ENCODE measurements around the gene FUT8. TPM values are rescaled to one million over a fixed set of nuclear protein-coding genes. Genes with fewer than 3 reads are reported as not detected.

Gene FUT8
- total and polyA plus RNA-seq, 9 donors = 18.1 to 51.1 (median 27.4) TPM

DNA sequence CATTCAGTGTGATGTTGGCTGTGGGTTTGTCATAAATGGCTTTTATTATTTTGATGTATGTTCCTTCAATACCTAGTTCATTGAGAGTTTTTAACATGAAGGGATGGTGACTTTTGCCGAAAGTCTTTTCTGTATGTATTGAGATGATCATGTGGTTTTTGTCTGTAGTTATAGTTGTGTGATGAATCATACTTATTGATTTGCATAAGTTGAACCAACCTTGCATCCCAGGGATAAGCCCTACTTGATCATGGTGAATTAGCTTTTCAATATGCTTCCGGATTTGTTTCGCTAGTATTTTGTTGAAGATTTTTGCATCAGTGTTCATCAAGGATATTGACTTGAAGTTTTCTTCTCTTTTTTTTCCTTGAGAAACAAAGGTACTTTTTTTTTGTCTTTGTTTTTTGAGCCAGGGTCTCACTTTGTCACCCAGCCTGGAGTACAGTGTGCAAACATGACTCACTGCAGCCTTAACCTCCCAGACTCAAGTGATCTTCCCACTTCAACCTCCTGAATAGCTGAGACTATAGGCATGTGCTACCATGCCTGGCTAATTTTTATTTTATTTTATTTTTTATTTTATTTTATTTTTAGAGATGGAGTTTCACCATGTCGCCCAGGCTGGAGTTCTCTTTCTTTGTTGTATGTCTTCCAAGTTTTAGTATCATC is 121.3 kb downstream of the FUT8 start:
- intact Hi-C loops (cut with DNase I) = no loop called here
- no peak for DNase-seq
- TF ChIP-seq POLR2A (IDR thresholded peaks at IDR 0.05) (no peak), EP300 (IDR thresholded peaks at IDR 0.05) (no peak)
- TF ChIP-seq, protein P1, sequence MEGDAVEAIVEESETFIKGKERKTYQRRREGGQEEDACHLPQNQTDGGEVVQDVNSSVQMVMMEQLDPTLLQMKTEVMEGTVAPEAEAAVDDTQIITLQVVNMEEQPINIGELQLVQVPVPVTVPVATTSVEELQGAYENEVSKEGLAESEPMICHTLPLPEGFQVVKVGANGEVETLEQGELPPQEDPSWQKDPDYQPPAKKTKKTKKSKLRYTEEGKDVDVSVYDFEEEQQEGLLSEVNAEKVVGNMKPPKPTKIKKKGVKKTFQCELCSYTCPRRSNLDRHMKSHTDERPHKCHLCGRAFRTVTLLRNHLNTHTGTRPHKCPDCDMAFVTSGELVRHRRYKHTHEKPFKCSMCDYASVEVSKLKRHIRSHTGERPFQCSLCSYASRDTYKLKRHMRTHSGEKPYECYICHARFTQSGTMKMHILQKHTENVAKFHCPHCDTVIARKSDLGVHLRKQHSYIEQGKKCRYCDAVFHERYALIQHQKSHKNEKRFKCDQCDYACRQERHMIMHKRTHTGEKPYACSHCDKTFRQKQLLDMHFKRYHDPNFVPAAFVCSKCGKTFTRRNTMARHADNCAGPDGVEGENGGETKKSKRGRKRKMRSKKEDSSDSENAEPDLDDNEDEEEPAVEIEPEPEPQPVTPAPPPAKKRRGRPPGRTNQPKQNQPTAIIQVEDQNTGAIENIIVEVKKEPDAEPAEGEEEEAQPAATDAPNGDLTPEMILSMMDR (IDR thresholded peaks at IDR 0.05) = no peak
- H3K4me3 ChIP-seq = no peak overlapping the region
- H3K4me1 ChIP-seq (ENCODE audit: insufficient read depth) = no peaks in the 10 kb centered on the region
- H3K27me3 ChIP-seq = no peaks in the 10 kb centered on the region
- H3K9me3 ChIP-seq = no peaks in the 10 kb centered on the region
- H3K27ac ChIP-seq = no peak overlapping the region
- WGBS, 3 donors = 83 to 98% (median 97%) methylated on average over 4 of the region's 4 CpGs
- H3K36me3 ChIP-seq = no peaks in the 10 kb centered on the region

DNA sequence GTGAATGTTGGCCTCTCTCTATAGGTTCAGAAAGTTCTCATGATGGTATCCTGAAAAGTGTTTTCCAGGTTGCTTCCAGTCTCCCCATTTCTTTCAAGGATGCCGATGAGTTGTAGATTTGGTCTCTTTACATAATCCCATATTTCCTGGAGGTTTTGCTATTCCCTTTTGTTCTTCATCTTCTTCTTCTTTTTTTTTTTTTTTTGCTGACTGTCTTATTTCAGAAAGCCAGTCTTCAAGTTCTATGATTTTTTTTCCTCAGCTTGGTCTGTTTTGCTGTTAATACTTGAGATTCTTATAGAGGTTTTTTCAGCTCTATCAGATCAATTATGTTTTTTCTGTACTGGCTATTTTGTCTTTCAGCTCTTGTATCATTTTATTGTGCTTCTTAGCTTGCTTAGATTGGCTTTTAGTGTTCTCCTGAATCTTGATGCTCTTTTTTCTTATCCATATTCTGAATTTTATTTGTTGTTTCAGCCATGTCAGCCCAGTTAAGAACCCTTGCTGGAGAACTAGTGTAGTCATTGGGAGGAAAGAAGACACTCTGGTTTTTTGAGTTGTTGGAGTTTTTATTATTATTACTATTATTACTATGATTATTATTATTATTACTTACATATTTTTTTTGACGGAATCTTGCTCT is 124.4 kb downstream of the FUT8 start:
- DNase-seq = no peak
- Histone ChIP-seq H3K36me3 (no peaks in the 10 kb centered on the region), H3K27me3 (no peaks in the 10 kb centered on the region), H3K4me1 (ENCODE audit: insufficient read depth) (no peaks in the 10 kb centered on the region), H3K9me3 (no peaks in the 10 kb centered on the region), H3K27ac (no peak overlapping the region), H3K4me3 (no peak overlapping the region)
- intact Hi-C loops (cut with DNase I) = no loop called here
- WGBS, 3 donors = 97 to 98% (median 97%) methylated on average over 2 of the region's 2 CpGs
- no peak for TF ChIP-seq POLR2A (IDR thresholded peaks at IDR 0.05)
- no peak for TF ChIP-seq EP300 (IDR thresholded peaks at IDR 0.05)
- TF ChIP-seq, protein P1 (IDR thresholded peaks at IDR 0.05) = no peak

- no peaks in the 10 kb centered on the region for H3K36me3 ChIP-seq
- H3K4me3 ChIP-seq = no peak overlapping the region
- peaks cover 2% of the 10 kb centered on the region for H3K4me1 ChIP-seq (ENCODE audit: insufficient read depth)
- no peak overlapping the region for H3K27ac ChIP-seq
- no peak for DNase-seq
- TF ChIP-seq EP300 (IDR thresholded peaks at IDR 0.05) (no peak), POLR2A (IDR thresholded peaks at IDR 0.05) (no peak)
- TF ChIP-seq, protein P1 (IDR thresholded peaks at IDR 0.05) = no peak
- H3K9me3 ChIP-seq = no peaks in the 10 kb centered on the region
- 47 to 58% (median 57%) methylated on average over 2 of the region's 2 CpGs for WGBS, 3 donors
- no peaks in the 10 kb centered on the region for H3K27me3 ChIP-seq
- intact Hi-C loops (cut with DNase I) = no loop called here
These were observed 136.3 kb downstream of the FUT8 start for GRCh38 chr14:65548878-65549277.

DNA sequence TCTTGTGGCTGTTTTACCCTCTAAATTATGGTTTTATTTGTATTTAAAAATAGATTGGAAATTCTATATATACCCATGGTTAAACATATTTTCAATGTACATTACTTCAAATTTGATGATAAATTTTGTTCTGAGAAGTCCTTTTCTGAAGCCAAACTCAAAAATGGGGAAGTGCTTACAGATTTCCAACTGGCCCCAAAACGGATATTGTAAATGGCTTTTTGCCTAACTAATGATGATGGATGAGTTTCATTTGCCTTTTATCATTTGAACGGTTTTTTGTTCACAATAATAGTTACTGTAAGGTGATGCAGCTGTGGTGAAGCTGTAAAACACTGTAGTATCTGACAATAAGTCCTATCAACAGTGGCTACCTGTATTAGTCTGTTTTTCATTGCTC is 136.9 kb downstream of the FUT8 start:
- no peaks in the 10 kb centered on the region for H3K27me3 ChIP-seq
- no peak overlapping the region for H3K27ac ChIP-seq
- no peak for DNase-seq
- H3K4me1 ChIP-seq (ENCODE audit: insufficient read depth) = peaks cover 2% of the 10 kb centered on the region
- WGBS, 3 donors = 17 to 34% (median 31%) methylated on average over 2 of the region's 2 CpGs
- intact Hi-C loops (cut with DNase I) = no loop called here
- TF ChIP-seq, protein P1 (IDR thresholded peaks at IDR 0.05) = no peak
- no peak for TF ChIP-seq EP300 (IDR thresholded peaks at IDR 0.05)
- no peak for TF ChIP-seq POLR2A (IDR thresholded peaks at IDR 0.05)
- H3K9me3 ChIP-seq = no peaks in the 10 kb centered on the region
- H3K4me3 ChIP-seq = no peak overlapping the region
- no peaks in the 10 kb centered on the region for H3K36me3 ChIP-seq
